PC-9 (cell line): ENCODE data around the gene SIT1. TPM values are rescaled to one million over a fixed set of nuclear protein-coding genes. Genes with fewer than 3 reads are reported as not detected.

ENCODE experiments used
- BruUV-seq: library from RNA; stranded (reverse); fragments of 400-500 nt; replicated peaks from 2 replicates; lab custom pipeline; 2021; lab: Mats Ljungman, UMichigan
- CTCF ChIA-PET: fragments of 300-600 bp; sonication (Branson Sonifier 250); formaldehyde crosslinking; loops from one replicate; lab custom pipeline; 2022; ENCODE audit warnings: antibody characterized with exemption; lab: Charles Lee
- POLR2A ChIA-PET: fragments of 300-600 bp; sonication (Branson Sonifier 250); formaldehyde crosslinking; loops from one replicate; lab custom pipeline; 2022; ENCODE audit warnings: antibody characterized with exemption; ENCODE audit not compliant: unreplicated experiment; lab: Charles Lee
- DNase-seq, 2 experiments: peaks; one replicate each; pipeline versions ENCODE4 v3.0.0 to v3.0.0-alpha.2; 2015 to 2022; ENCODE audit warnings: mixed read lengths in 1 of 2
- H2AFZ ChIP-seq: fragments of 200-600 bp; sonication (generic); 2 replicates; pipeline ENCODE4 v1.8.1; 2017; ENCODE audit warnings: antibody characterized with exemption
- H3F3A ChIP-seq: fragments of 200-600 bp; sonication (generic); 2 replicates; pipeline ENCODE4 v1.8.1; 2017; ENCODE audit warnings: antibody characterized with exemption, mild to moderate bottlenecking, low read depth; ENCODE audit not compliant: insufficient read depth
- H3K27ac ChIP-seq: fragments of 200-600 bp; sonication (generic); 2 replicates; pipeline ENCODE4 v1.6.1; 2016; ENCODE audit warnings: mixed run types
- H3K27me3 ChIP-seq: fragments of 200-600 bp; sonication (generic); 2 replicates; pipeline ENCODE4 v1.6.1; 2016; ENCODE audit warnings: low read depth, mixed run types; ENCODE audit not compliant: insufficient read depth
- H3K36me3 ChIP-seq: fragments of 200-600 bp; sonication (generic); 2 replicates; pipeline ENCODE4 v1.6.1; 2016; ENCODE audit warnings: low read depth, mixed run types
- H3K4me1 ChIP-seq: fragments of 200-600 bp; sonication (generic); replicated peaks from 2 replicates; pipeline ENCODE4 v1.6.1; 2016; ENCODE audit warnings: mixed run types; ENCODE audit not compliant: insufficient read depth
- H3K4me2 ChIP-seq: fragments of 200-600 bp; sonication (generic); 2 replicates; pipeline ENCODE4 v1.6.1; 2017; ENCODE audit warnings: mixed run types
- H3K4me3 ChIP-seq: fragments of 200-600 bp; sonication (generic); 2 replicates; pipeline ENCODE4 v1.6.1; 2016; ENCODE audit warnings: mixed run types
- H3K79me2 ChIP-seq: fragments of 200-600 bp; sonication (generic); 2 replicates; pipeline ENCODE4 v1.6.1; 2017; ENCODE audit warnings: low read depth, mixed run types
- H3K9me2 ChIP-seq: fragments of 200-600 bp; sonication (generic); 2 replicates; pipeline ENCODE4 v1.8.1; 2017; ENCODE audit warnings: mild to moderate bottlenecking; ENCODE audit not compliant: insufficient read depth
- H3K9me3 ChIP-seq: fragments of 200-600 bp; sonication (generic); 2 replicates; pipeline ENCODE4 v1.8.1; 2016; ENCODE audit warnings: low read depth; ENCODE audit not compliant: insufficient read depth
- H4K20me1 ChIP-seq: fragments of 200-600 bp; sonication (generic); 2 replicates; pipeline ENCODE4 v1.8.1; 2017; ENCODE audit not compliant: insufficient read depth
- CTCF ChIP-seq: fragments of 200-600 bp; sonication (generic); conservative IDR thresholded peaks from 2 replicates; pipeline ENCODE4 v1.6.1; 2017; ENCODE audit warnings: mixed run types, antibody characterized with exemption, mild to moderate bottlenecking, moderate library complexity
- EZH2 ChIP-seq: fragments of 200-600 bp; sonication (generic); IDR thresholded peaks from 2 replicates; pipeline ENCODE4 v1.8.0; 2017; ENCODE audit warnings: antibody characterized with exemption, low read depth
- intact Hi-C: fragments of 100-400 bp; cut with micrococcal nuclease; formaldehyde crosslinking; loops from one replicate; pipeline ENCODE4 v1.10.0; 2022; ENCODE audit not compliant: unreplicated experiment
- total RNA-seq: library from RNA; stranded (reverse); gene quantifications from 2 replicates; pipeline ENCODE4 v1.2.3, GENCODE V29; 2021

The SIT1 gene
- total RNA-seq, 1 experiment from 2014 or later: not detected

- H3K4me2 ChIP-seq: no peak overlapping the region
- CTCF ChIA-PET: no interaction called here
- no peak for TF ChIP-seq EZH2
- no peak for TF ChIP-seq CTCF
- H3K36me3 ChIP-seq: no peaks in the 10 kb centered on the region
- H3K79me2 ChIP-seq: no peaks in the 10 kb centered on the region
- intact Hi-C loops: no loop called here
- BruUV-seq: no TSS peak
- POLR2A ChIA-PET: no interaction called here
- H3K9me2 ChIP-seq: no peaks in the 10 kb centered on the region
- no peak overlapping the region for H2AFZ ChIP-seq
- H3K27me3 ChIP-seq: no peaks in the 10 kb centered on the region
- H3F3A ChIP-seq: no peaks in the 10 kb centered on the region
- H3K9me3 ChIP-seq: no peaks in the 10 kb centered on the region
- no peaks in the 10 kb centered on the region for H4K20me1 ChIP-seq
- no peaks in the 10 kb centered on the region for H3K4me1 ChIP-seq
- H3K27ac ChIP-seq: no peak overlapping the region
- DNase-seq: no peak
- no peak overlapping the region for H3K4me3 ChIP-seq
Measured at GRCh38 chr9:35617548-35617947, 33.2 kb downstream of the SIT1 start.

GRCh38 chr9:35616681-35617459, 33.9 kb downstream of the SIT1 start:
- Histone ChIP-seq H3K9me3 (no peaks in the 10 kb centered on the region), H3K36me3 (no peaks in the 10 kb centered on the region), H2AFZ (no peak overlapping the region), H3K4me2 (no peak overlapping the region), H3K4me1 (no peaks in the 10 kb centered on the region), H3K79me2 (no peaks in the 10 kb centered on the region), H3F3A (no peaks in the 10 kb centered on the region), H3K27me3 (no peaks in the 10 kb centered on the region), H3K9me2 (no peaks in the 10 kb centered on the region), H3K4me3 (no peak overlapping the region), H4K20me1 (no peaks in the 10 kb centered on the region), H3K27ac (no peak overlapping the region)
- no peak for DNase-seq
- CTCF ChIA-PET: no interaction called here
- intact Hi-C loops: no loop called here
- BruUV-seq: no TSS peak
- TF ChIP-seq EZH2 (no peak), CTCF (no peak)
- POLR2A ChIA-PET: no interaction called here

- no peaks in the 10 kb centered on the region for H3K9me2 ChIP-seq
- no peak overlapping the region for H3K27ac ChIP-seq
- no peak overlapping the region for H3K4me3 ChIP-seq
- H4K20me1 ChIP-seq: no peaks in the 10 kb centered on the region
- no peak for TF ChIP-seq EZH2
- TF ChIP-seq CTCF: no peak
- POLR2A ChIA-PET: no interaction called here
- H3K27me3 ChIP-seq: no peaks in the 10 kb centered on the region
- CTCF ChIA-PET: no interaction called here
- no TSS peak for BruUV-seq
- no peak overlapping the region for H3K4me2 ChIP-seq
- no peaks in the 10 kb centered on the region for H3K79me2 ChIP-seq
- intact Hi-C loops: no loop called here
- no peaks in the 10 kb centered on the region for H3K4me1 ChIP-seq
- H2AFZ ChIP-seq: no peak overlapping the region
- H3K9me3 ChIP-seq: no peaks in the 10 kb centered on the region
- no peak for DNase-seq
- H3F3A ChIP-seq: no peaks in the 10 kb centered on the region
- no peaks in the 10 kb centered on the region for H3K36me3 ChIP-seq
Measured at GRCh38 chr9:35615981-35616680, 34.6 kb downstream of the SIT1 start.
